K562 (cell line): ENCODE measurements around the gene PGS1. TPM values are rescaled to one million over a fixed set of nuclear protein-coding genes. Genes with fewer than 3 reads are reported as not detected.

Experiments used
- BRF1 ChIP-seq: IDR thresholded peaks from 3 replicates; pipeline ENCODE4 v1.6.1; 2011; ENCODE audit warnings: borderline replicate concordance, mild to moderate bottlenecking; ENCODE audit not compliant: insufficient read length; ENCODE audit errors: extremely low read depth
- CBX3 ChIP-seq, 2 experiments: IDR thresholded peaks; 1 replicate in 1 of 2; 2 replicates in 1 of 2; pipeline ENCODE4 v1.6.1; 2012; ENCODE audit warnings: inconsistent platforms in 2 of 2, low read length in 2 of 2, borderline replicate concordance in 1 of 2, control low read depth in 1 of 2
- CREB1 ChIP-seq, 2 experiments: sonication (generic) in 1 of 2; formaldehyde crosslinking in 1 of 2; IDR thresholded peaks; 2 replicates each; pipeline versions ENCODE4 v1.6.1 to v1.8.0; 2012 to 2022; ENCODE audit warnings: inconsistent platforms in 1 of 2, mild to moderate bottlenecking in 1 of 2, missing genetic modification reagents in 1 of 2, moderate library complexity in 1 of 2
- HMGXB4 ChIP-seq: sonication (generic); formaldehyde crosslinking; IDR thresholded peaks from 2 replicates; pipeline ENCODE4 v1.8.1; 2023; ENCODE audit warnings: mild to moderate bottlenecking, missing genetic modification reagents
- KLF1 ChIP-seq: fragments of 450-650 bp; IDR thresholded peaks from 2 replicates; pipeline ENCODE4 v1.6.1; 2016; ENCODE audit warnings: missing genetic modification characterization, missing compliant biosample characterization
- NBN ChIP-seq: fragments of 450-650 bp; IDR thresholded peaks from 2 replicates; pipeline ENCODE4 v1.6.1; 2016; ENCODE audit warnings: low read depth, mild to moderate bottlenecking
- PPARD ChIP-seq: fragments of 250-450 bp; sonication (Bioruptor Pico); IDR thresholded peaks from 2 replicates; pipeline ENCODE4 v1.8.0; 2022; ENCODE audit warnings: inconsistent platforms, mild to moderate bottlenecking, moderate library complexity
- UBTF ChIP-seq, 2 experiments: IDR thresholded peaks; 2 replicates each; pipeline ENCODE4 v1.6.1; 2012; ENCODE audit warnings: improper control_type of control experiment in 2 of 2, low read depth in 2 of 2, low read length in 2 of 2, borderline replicate concordance in 1 of 2
- polyA plus RNA-seq, 8 experiments: library from polyadenylated mRNA; depleted of rRNA in 4 of 8; stranded (reverse) in 5 of 8; unstranded in 3 of 8; fragments of >200 nt; fragmentation: Nextera tagmentation in 2 of 8; fragmentation: Illumina TruSeq in 1 of 8; extraction: Ambion mirVana in 2 of 8; extraction: Trizol in 1 of 8; gene quantifications; 2 replicates each; pipeline versions ENCODE4 v1.2.1 to v1.2.3, GENCODE V29; 2011 to 2014; ENCODE audit warnings: inconsistent platforms in 1 of 8, missing spikeins in 1 of 8
- total RNA-seq, 7 experiments: library from RNA; depleted of rRNA in 6 of 7; stranded (reverse); fragments of >200 nt in 6 of 7; fragmentation: Illumina TruSeq in 2 of 7; extraction: Trizol in 2 of 7; gene quantifications; 2 replicates each; pipeline versions ENCODE4 v1.2.1 to v1.2.3, GENCODE V29; 2011 to 2021; ENCODE audit warnings: low replicate concordance in 1 of 7

PGS1 gene
- total and polyA plus RNA-seq, 9 of the 15 experiments (the other 6 are each of a cell fraction or from before 2014, with no cell fraction given): 1.3 to 39.4 (median 22.3) TPM

GRCh38 chr17:78378225-78379130, at the start of gene PGS1 (continued):
- 0 out of 4 replicates have a peak, but pooled peaks of 1 of the 2 experiments have one; percentile 11 for TF ChIP-seq UBTF (IDR thresholded peaks at IDR 0.05; ENCODE audit: borderline replicate concordance in 1 of 2, low read depth in 2 of 2, low read length in 2 of 2)
- peak; percentile 41; the same call in 1 of the 2 replicates for TF ChIP-seq CREB1 (IDR thresholded peaks at IDR 0.05)
- peak; percentile 80 for TF ChIP-seq CREB1 (CRISPR knock-in tag; IDR thresholded peaks at IDR 0.05)
- peak in 1 of 2 experiments; percentile 58; a peak in 1 of 3 replicates for TF ChIP-seq CBX3 (IDR thresholded peaks at IDR 0.05; ENCODE audit: borderline replicate concordance in 1 of 2, low read length in 2 of 2)
- TF ChIP-seq HMGXB4 (CRISPR knock-in tag): peak; percentile 75; the same call in 1 of the 2 replicates
- TF ChIP-seq BRF1: no peak
- TF ChIP-seq NBN: no peak
- TF ChIP-seq PPARD: no peak
- TF ChIP-seq KLF1: peak; percentile 68; the same call in 1 of the 2 replicates
